ENCODE results near the gene MPPE1. TPM values are rescaled to one million over a fixed set of nuclear protein-coding genes. Genes with fewer than 3 reads are reported as not detected.
A peak's percentile ranks its signal among the peaks of the same experiment; 100 is the strongest.
"Not testable (repeated sequence)": the region's sequence is repeated elsewhere in the genome, so short reads cannot be mapped to it uniquely, and the experiment has no call there.

MPPE1 gene
- total RNA-seq, 2 experiments from 2014 or later = 62.6 to 68.3 TPM

GRCh38 chr18:11947214-11948191, 39.4 kb upstream of the MPPE1 start:
- H3K36me3 ChIP-seq (ENCODE audit: insufficient read depth, low read length) = no peaks in the 10 kb centered on the region
- Mint-ChIP-seq H3K36me3 (ENCODE audit: low read depth) (no peaks in the 10 kb centered on the region), H3K27me3 (no peaks in the 10 kb centered on the region), H3K4me3 (peak overlapping the region; percentile 85), H3K9me3 (no peaks in the 10 kb centered on the region), H3K4me1 (ENCODE audit: low read depth) (peaks cover 16% of the 10 kb centered on the region), H3K27ac (peak overlapping the region; percentile 60)
- H3K4me1 ChIP-seq (ENCODE audit: insufficient read depth, low read length) = peaks cover 14% of the 10 kb centered on the region
- peak overlapping the region; percentile 67 for H3K4me3 ChIP-seq (ENCODE audit: low read length)
- ChIA-PET CTCF (interaction anchor here (0.9 to 1.5 kb wide), 2 partner anchors 9 to 47 kb away, joined by 3 to 5 read pairs; no protein-coding TSS in a partner anchor), POLR2A (interaction anchor here (0.9 to 1.8 kb wide), 5 partner anchors 34 to 48 kb away, joined by 4 to 5 read pairs (median 4); partner anchors contain the start of genes IMPA2 and MPPE1)
- no peaks in the 10 kb centered on the region for H3K9me3 ChIP-seq (ENCODE audit: control insufficient read depth in 1 of 2, insufficient read depth in 1 of 2, low read length in 2 of 2)
- no peak for TF ChIP-seq CTCF (IDR thresholded peaks at IDR 0.05)
- H3K27ac ChIP-seq (ENCODE audit: low read depth in 1 of 2, low read length in 2 of 2) = peak overlapping the region in 1 of 2 donors; percentile 44
- ATAC-seq (ENCODE audit: poor library complexity) = peak; percentile 87
- no peaks in the 10 kb centered on the region for H3K27me3 ChIP-seq (ENCODE audit: control insufficient read depth in 1 of 2, insufficient read depth in 2 of 2, low read length in 2 of 2)
- DNase-seq = peak; percentile 14 to 78 (median 36)
- intact Hi-C loops (cut with DNase I, micrococcal nuclease) = loop anchor here in 1 of 2 experiments (5.0 kb wide), 1 partner anchor 35 kb away; the partner anchor contains the start of gene IMPA2

- H3K36me3 Mint-ChIP-seq (ENCODE audit: low read depth) = no peaks in the 10 kb centered on the region
- H3K4me3 Mint-ChIP-seq = peak overlapping the region; percentile 4
- H3K9me3 Mint-ChIP-seq = no peaks in the 10 kb centered on the region
- ATAC-seq (ENCODE audit: poor library complexity) = no peak
- no peaks in the 10 kb centered on the region for H3K27me3 ChIP-seq (ENCODE audit: control insufficient read depth in 1 of 2, insufficient read depth in 2 of 2, low read length in 2 of 2)
- peak overlapping the region in 1 of 2 donors; percentile 3 for H3K27ac ChIP-seq (ENCODE audit: low read depth in 1 of 2, low read length in 2 of 2)
- CTCF ChIA-PET = interaction anchor here (1.5 kb wide), 1 partner anchor 8 kb away, joined by 3 read pairs; no protein-coding TSS in a partner anchor
- POLR2A ChIA-PET = interaction anchor here (0.9 to 1.1 kb wide), 3 partner anchors 35 to 49 kb away, joined by 4 to 5 read pairs (median 4); partner anchors contain the start of gene IMPA2
- no peaks in the 10 kb centered on the region for H3K9me3 ChIP-seq (ENCODE audit: control insufficient read depth in 1 of 2, insufficient read depth in 1 of 2, low read length in 2 of 2)
- H3K4me3 ChIP-seq (ENCODE audit: low read length) = peak overlapping the region; percentile 67
- no peaks in the 10 kb centered on the region for H3K27me3 Mint-ChIP-seq
- peaks cover 16% of the 10 kb centered on the region for H3K4me1 Mint-ChIP-seq (ENCODE audit: low read depth)
- intact Hi-C loops (cut with DNase I, micrococcal nuclease) = loop anchor here in 1 of 2 experiments (5.0 kb wide), 1 partner anchor 36 kb away; the partner anchor contains the start of gene IMPA2
- H3K36me3 ChIP-seq (ENCODE audit: insufficient read depth, low read length) = no peaks in the 10 kb centered on the region
- no peak for TF ChIP-seq CTCF (IDR thresholded peaks at IDR 0.05)
- DNase-seq = no peak
- H3K4me1 ChIP-seq (ENCODE audit: insufficient read depth, low read length) = peaks cover 14% of the 10 kb centered on the region
- H3K27ac Mint-ChIP-seq = peak overlapping the region; percentile 60
These were observed 38.6 kb upstream of the MPPE1 start for GRCh38 chr18:11946756-11947155.

GRCh38 chr18:11945834-11946659, 37.9 kb upstream of the MPPE1 start:
- not testable (repeated sequence) for H3K4me3 Mint-ChIP-seq; H3K9me3 Mint-ChIP-seq; H3K9me3 ChIP-seq (ENCODE audit: control insufficient read depth in 1 of 2, insufficient read depth in 1 of 2, low read length in 2 of 2); H3K27me3 Mint-ChIP-seq; ATAC-seq (ENCODE audit: poor library complexity); H3K36me3 ChIP-seq (ENCODE audit: insufficient read depth, low read length); H3K27me3 ChIP-seq (ENCODE audit: control insufficient read depth in 1 of 2, insufficient read depth in 2 of 2, low read length in 2 of 2); H3K27ac ChIP-seq (ENCODE audit: low read depth in 1 of 2, low read length in 2 of 2); H3K4me3 ChIP-seq (ENCODE audit: low read length); H3K36me3 Mint-ChIP-seq (ENCODE audit: low read depth); DNase-seq; H3K27ac Mint-ChIP-seq
- ChIA-PET CTCF (interaction anchor here (1.5 kb wide), 1 partner anchor 7 kb away, joined by 3 read pairs; no protein-coding TSS in a partner anchor), POLR2A (interaction anchor here (0.6 to 1.1 kb wide), 3 partner anchors 36 to 54 kb away, joined by 3 to 5 read pairs (median 4); partner anchors contain the start of gene IMPA2)
- H3K4me1 Mint-ChIP-seq (ENCODE audit: low read depth) = peaks cover 16% of the 10 kb centered on the region
- intact Hi-C loops (cut with DNase I, micrococcal nuclease) = loop anchor here in 1 of 2 experiments (5.0 kb wide), 1 partner anchor 36 kb away; the partner anchor contains the start of gene IMPA2
- peaks cover 14% of the 10 kb centered on the region for H3K4me1 ChIP-seq (ENCODE audit: insufficient read depth, low read length)

Measured in CD4-positive, alpha-beta T cell (primary cell).